GM18502 (cell line): ENCODE results near the gene ANKRD24.
"Not testable (repeated sequence)": the region's sequence is repeated elsewhere in the genome, so short reads cannot be mapped to it uniquely, and the experiment has no call there.

Source experiments
- ATAC-seq: cut with Tn5 transposase; IDR thresholded peaks from one replicate; pipeline ENCODE4 v1.9.1; 2021; ENCODE audit warnings: mild to moderate bottlenecking; ENCODE audit not compliant: unreplicated experiment, poor library complexity

The ANKRD24 gene

GRCh38 chr19:4196587-4197148, 14.2 kb downstream of the ANKRD24 start:
- ATAC-seq: no peak

- ATAC-seq: no peak
These were observed 14.7 kb downstream of the ANKRD24 start for GRCh38 chr19:4197228-4197624.

GRCh38 chr19:4197625-4198466, 15.4 kb downstream of the ANKRD24 start:
- ATAC-seq: no peak

DNA sequence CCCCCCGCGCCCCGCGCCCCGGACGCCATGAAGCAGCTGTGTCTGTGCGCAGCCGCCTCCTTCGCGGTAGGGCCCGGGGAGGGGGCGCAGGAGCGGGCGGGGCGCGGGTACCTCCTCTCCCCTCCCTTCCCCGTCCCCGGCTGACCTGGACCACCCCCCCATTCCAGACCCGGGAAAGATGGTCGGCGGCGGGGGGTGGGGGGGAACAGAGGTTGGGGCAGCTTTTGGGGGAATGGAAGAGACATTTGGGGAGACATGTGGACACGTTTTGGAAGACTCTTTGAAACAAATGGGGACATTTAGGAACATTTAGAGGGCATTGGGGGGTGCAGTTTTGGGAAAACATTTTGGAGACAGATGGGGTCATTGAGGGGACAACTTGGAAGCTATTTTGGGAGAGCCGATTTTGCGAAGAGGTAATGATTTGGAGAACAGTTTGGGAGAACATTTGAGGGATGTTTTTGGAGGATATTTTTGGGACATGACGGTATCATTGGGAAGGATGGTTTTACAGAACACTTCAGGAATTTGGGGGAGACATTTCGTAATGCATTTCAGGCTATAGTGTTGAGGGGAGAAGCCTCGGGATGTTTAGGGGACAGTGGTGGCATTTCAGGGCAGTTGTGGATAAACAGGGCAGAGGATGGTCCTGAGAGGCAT, 16.1 kb downstream of the ANKRD24 start:
- ATAC-seq: no peak

DNA sequence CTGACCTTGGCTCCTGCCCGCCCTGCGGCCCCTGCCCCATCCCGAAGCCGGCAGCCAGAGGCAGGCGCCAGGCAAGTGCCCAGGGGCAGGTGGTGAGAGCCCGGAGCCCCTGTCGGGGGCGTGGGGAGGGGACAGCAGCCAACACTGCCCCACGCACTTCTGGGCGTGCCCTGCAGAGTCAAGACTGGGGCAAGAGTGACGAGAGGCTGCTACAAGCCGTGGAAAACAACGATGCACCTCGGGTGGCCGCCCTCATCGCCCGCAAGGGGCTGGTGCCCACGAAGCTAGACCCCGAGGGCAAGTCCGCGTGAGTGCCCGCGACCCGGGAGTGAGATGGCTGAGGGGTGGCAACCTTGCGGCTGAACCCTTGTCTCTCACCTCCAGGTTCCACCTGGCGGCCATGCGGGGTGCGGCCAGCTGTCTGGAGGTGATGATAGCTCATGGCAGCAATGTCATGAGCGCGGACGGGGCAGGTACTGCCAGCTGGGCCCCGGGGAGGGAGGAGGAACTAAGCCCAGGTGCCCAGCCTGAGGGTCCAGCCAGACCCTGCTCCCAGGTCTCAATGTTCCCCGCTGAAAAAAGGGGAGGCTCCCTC, 17.3 kb downstream of the ANKRD24 start:
- ATAC-seq: no peak

GRCh38 chr19:4200940-4201542, 18.6 kb downstream of the ANKRD24 start:
- ATAC-seq: no peak

- no peak for ATAC-seq
These were observed 19.3 kb downstream of the ANKRD24 start for GRCh38 chr19:4201798-4202197.

- ATAC-seq: no peak
These were observed 24.5 kb downstream of the ANKRD24 start for GRCh38 chr19:4206818-4207484.

- ATAC-seq: no peak
These were observed 26.1 kb downstream of the ANKRD24 start for GRCh38 chr19:4208385-4209094.

- ATAC-seq: no peak
These were observed 27.8 kb downstream of the ANKRD24 start for GRCh38 chr19:4210166-4210731.

DNA sequence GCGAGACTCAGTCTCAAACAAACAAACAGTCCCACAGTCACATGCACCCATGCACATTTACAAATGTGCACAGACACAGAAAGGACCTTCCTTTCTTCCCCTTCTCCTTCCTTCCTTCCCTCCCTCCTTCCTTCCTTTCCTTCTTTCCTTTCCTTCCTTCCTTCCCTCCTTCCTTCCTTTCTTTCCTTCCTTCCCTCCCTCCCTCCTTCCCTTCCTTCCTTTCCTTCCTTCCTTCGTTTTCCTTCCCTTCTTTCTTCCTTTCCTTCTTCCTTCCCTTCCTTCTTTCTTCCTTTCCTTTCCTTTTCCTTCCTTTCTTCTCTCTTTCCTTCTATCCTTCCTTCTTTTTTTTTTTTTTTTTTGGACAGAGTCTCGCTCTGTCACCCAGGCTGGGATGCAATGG, 30.6 kb downstream of the ANKRD24 start:
- no peak for ATAC-seq

DNA sequence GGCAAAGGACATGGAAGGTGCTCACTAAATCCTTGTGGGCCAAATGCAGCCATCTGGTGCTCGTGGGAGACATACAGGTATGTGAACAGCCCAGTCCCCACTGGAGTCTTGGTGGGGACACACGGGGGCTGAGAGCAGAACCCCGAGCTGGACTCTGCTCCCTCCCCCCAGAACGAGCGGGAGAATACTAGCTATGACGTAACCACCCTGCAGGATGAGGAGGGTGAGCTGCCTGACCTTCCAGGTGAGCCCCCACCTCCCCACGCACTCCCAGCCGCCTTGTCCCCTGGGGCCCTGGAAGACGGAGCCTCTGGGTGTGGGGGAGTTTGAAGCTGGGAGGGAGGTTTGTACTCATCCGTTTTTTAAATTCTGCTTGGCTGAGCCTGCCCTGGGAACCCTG, 33.3 kb downstream of the ANKRD24 start:
- no peak for ATAC-seq

DNA sequence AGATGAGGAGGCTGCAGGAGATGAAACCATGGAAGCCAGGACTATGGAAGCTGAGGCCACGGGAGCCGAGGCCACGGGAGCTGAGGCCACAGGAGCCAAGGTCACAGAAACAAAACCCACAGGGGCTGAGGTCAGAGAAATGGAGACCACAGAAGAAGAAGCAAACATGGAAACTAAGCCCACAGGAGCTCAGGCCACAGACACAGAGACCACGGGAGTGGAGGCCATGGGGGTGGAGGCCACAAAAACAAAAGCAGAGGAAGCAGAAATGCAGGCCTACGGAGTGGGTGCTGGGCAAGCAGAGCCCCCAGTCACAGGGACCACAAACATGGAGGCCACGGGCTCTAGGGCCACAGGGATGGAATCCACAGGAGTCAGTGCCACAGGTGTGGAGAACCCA, 34.4 kb downstream of the ANKRD24 start:
- ATAC-seq: no peak

- ATAC-seq: no peak
These were observed 35.2 kb downstream of the ANKRD24 start for GRCh38 chr19:4217429-4218264.

DNA sequence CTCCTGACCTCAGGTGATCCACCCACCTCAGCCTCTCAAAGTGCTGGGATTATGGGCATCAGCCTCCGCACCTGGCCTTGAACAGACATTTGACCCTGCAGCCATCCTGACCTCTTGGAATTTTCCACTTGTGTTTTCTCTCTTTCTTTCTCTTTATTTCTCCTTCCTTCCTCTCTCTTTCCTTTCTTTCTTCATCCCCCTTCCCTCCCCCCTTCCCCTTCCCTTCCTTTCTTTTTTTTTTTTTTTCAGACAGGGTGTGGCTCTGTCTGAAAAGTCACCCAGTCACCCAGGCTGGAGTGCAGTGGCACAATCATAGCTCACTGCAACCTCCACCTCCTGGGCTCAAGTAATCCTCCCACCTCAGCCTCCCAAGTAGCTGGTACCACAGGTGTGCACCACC, 36.0 kb downstream of the ANKRD24 start:
- not testable (repeated sequence) for ATAC-seq

- ATAC-seq: no peak
These were observed 37.7 kb downstream of the ANKRD24 start for GRCh38 chr19:4220188-4220587.

DNA sequence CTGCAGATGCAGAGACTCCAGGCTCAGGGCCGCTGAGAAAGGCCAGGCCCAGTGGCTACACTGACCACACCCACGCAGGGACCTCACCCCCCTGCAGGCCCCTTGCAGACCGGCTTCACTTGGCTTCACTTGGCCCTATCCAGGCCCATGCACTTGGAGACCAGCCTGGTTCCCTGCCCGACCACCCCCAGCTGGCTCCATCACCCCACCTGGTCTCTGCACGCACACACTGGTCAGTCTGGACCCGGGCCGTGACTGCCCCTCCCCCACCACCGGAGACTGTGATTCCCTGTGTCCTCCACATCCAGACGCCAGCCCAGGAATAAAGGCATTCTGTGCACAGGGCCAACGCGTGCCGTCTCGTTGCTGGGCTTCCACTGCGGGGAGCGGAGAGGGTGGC, 42.0 kb downstream of the ANKRD24 start:
- ATAC-seq: no peak

GRCh38 chr19:4225885-4226284, 43.4 kb downstream of the ANKRD24 start:
- ATAC-seq: no peak
